Spleen (tissue), 11 donors: ENCODE measurements around the gene ATG16L1. TPM values are rescaled to one million over a fixed set of nuclear protein-coding genes. Genes with fewer than 3 reads are reported as not detected.

Experiments
- DNase-seq: peaks from one replicate; pipeline ENCODE4 v3.0.0-alpha.2; 2020
- H3K27ac ChIP-seq, 8 donors: fragments of 200-600 bp; sonication (generic) in 7 of 8; 1 replicate in 4 of 8; 2 replicates in 4 of 8; pipeline versions ENCODE4 v1.5.0 to v1.8.0; 2016 to 2021; ENCODE audit warnings: inconsistent platforms in 4 of 8, mild to moderate bottlenecking in 4 of 8, moderate library complexity in 1 of 8
- H3K27me3 ChIP-seq, 7 donors: fragments of 200-600 bp; sonication (generic) in 6 of 7; replicated peaks in 1 of 7; 1 replicate in 4 of 7; 2 replicates in 3 of 7; pipeline versions ENCODE4 v1.5.0 to v1.8.0; 2016 to 2021; ENCODE audit warnings: inconsistent platforms in 3 of 7, mild to moderate bottlenecking in 1 of 7
- H3K36me3 ChIP-seq, 6 donors: fragments of 200-600 bp; sonication (generic) in 5 of 6; 1 replicate in 4 of 6; 2 replicates in 2 of 6; pipeline versions ENCODE4 v1.5.0 to v1.8.0; 2016 to 2021; ENCODE audit warnings: inconsistent platforms in 2 of 6
- H3K4me1 ChIP-seq, 6 donors: fragments of 200-600 bp; sonication (generic) in 5 of 6; 1 replicate in 3 of 6; 2 replicates in 3 of 6; pipeline versions ENCODE4 v1.5.0 to v1.8.0; 2016 to 2021; ENCODE audit warnings: inconsistent platforms in 3 of 6
- H3K4me3 ChIP-seq, 8 donors: fragments of 200-600 bp; sonication (generic) in 7 of 8; 1 replicate in 4 of 8; 2 replicates in 4 of 8; pipeline versions ENCODE4 v1.5.0 to v1.8.0; 2016 to 2021; ENCODE audit warnings: inconsistent platforms in 4 of 8, mild to moderate bottlenecking in 4 of 8, moderate library complexity in 2 of 8
- H3K9me3 ChIP-seq, 8 donors: fragments of 200-600 bp; sonication (generic) in 7 of 8; 1 replicate in 4 of 8; 2 replicates in 4 of 8; pipeline versions ENCODE4 v1.5.0 to v1.8.0; 2016 to 2021; ENCODE audit warnings: inconsistent platforms in 4 of 8
- CTCF ChIP-seq, 11 experiments: fragments of 200-600 bp in 7 of 11; fragments of 450-650 bp in 4 of 11; sonication (generic) in 4 of 11; IDR thresholded peaks in 8 of 11; conservative IDR thresholded peaks in 3 of 11; 1 replicate in 7 of 11; 2 replicates in 4 of 11; pipeline versions ENCODE4 v1.4.0 to v1.8.0; 2016 to 2021; ENCODE audit warnings: antibody characterized with exemption in 11 of 11, inconsistent platforms in 4 of 11, mild to moderate bottlenecking in 1 of 11
- POLR2A ChIP-seq, 3 donors: fragments of 450-650 bp; IDR thresholded peaks; one replicate each; pipeline ENCODE4 v1.5.1; 2017; ENCODE audit warnings: antibody characterized with exemption in 3 of 3, mild to moderate bottlenecking in 1 of 3
- POLR2AphosphoS5 ChIP-seq, 3 donors: sonication (generic); formaldehyde crosslinking; IDR thresholded peaks; one replicate each; pipeline ENCODE4 v1.5.1; 2017; ENCODE audit warnings: antibody characterized with exemption in 3 of 3
- WGBS, 5 donors: extraction: QIAGEN DNeasy Blood & Tissue Kit in 3 of 5; methylation state at CpG; one replicate each; pipeline versions ENCODE4 v1.1.5 to v1.1.7; 2013 to 2018; 5-methylcytosine and 5-hydroxymethylcytosine counted together
- intact Hi-C: fragments of 100-400 bp; cut with DNase I; formaldehyde crosslinking; loops from one replicate; pipeline ENCODE4 v1.15.0; 2023; ENCODE audit warnings: low total_unique reads
- polyA plus RNA-seq, 3 donors: library from polyadenylated mRNA; stranded (reverse); fragments of 200-250 nt; gene quantifications; one replicate each; pipeline ENCODE4 v1.2.1, GENCODE V29; 2013
- total RNA-seq, 7 donors: library from RNA; depleted of rRNA in 3 of 7; stranded (reverse); fragments of >200 nt in 3 of 7; fragmentation: NEBNext Ultra II Directional in 4 of 7; extraction: Animal tissue kit (Norgen Biotek cat#: 25700) in 4 of 7; gene quantifications; one replicate each; pipeline versions ENCODE4 v1.1.0 to v1.2.1, GENCODE V29; 2016 to 2021
- donor health status: healthy with polysubstance abuse.
- donor health status: DM: no; HTN: no; CAD: no; lungs with moderate emphysema.
- donor health status: DM: no; HTN: no; CAD: no.
- donor health status: Bipolar disorder and iron deficiency.
- donor health status: healthy.
- donor health status: DM: no; HTN: no; CAD: no.
- donor health status: DM: yes; HTN: yes; CAD: no.

ATG16L1 gene
- total and polyA plus RNA-seq, 10 donors = 12.0 to 45.8 (median 32.3) TPM

GRCh38 chr2:233233618-233234230 lies 17.7 kb upstream of the ATG16L1 start:
- intact Hi-C loops = no loop called here
- H3K36me3 ChIP-seq = no peaks in the 10 kb centered on the region
- no peak for DNase-seq
- H3K27ac ChIP-seq = peak overlapping the region in 2 of 8 donors; percentile 37 to 47
- H3K4me3 ChIP-seq = no peak overlapping the region
- peaks cover 0 to 44% (median 14%) of the 10 kb centered on the region in 6 donors for H3K4me1 ChIP-seq
- H3K27me3 ChIP-seq = no peaks in the 10 kb centered on the region
- TF ChIP-seq CTCF (IDR thresholded peaks at IDR 0.05 in 8 of 11, conservative IDR thresholded peaks at IDR 0.05 in 3 of 11) = no peak
- TF ChIP-seq POLR2A (IDR thresholded peaks at IDR 0.05) = no peak
- H3K9me3 ChIP-seq = no peaks in the 10 kb centered on the region
- WGBS, 5 donors = 35 to 52% (median 40%) methylated on average over 4 of the region's 4 CpGs

GRCh38 chr2:233234264-233234663 lies 17.2 kb upstream of the ATG16L1 start:
- H3K4me1 ChIP-seq = peaks cover 0 to 49% (median 14%) of the 10 kb centered on the region in 6 donors
- intact Hi-C loops = no loop called here
- no peaks in the 10 kb centered on the region for H3K36me3 ChIP-seq
- H3K4me3 ChIP-seq = no peak overlapping the region
- no peaks in the 10 kb centered on the region for H3K9me3 ChIP-seq
- TF ChIP-seq POLR2AphosphoS5 (IDR thresholded peaks at IDR 0.05) = no peak
- TF ChIP-seq POLR2A (IDR thresholded peaks at IDR 0.05) = no peak
- TF ChIP-seq CTCF (IDR thresholded peaks at IDR 0.05 in 8 of 11, conservative IDR thresholded peaks at IDR 0.05 in 3 of 11) = no peak
- H3K27me3 ChIP-seq = no peaks in the 10 kb centered on the region
- H3K27ac ChIP-seq = no peak overlapping the region
- WGBS, 5 donors = 46 to 68% (median 51%) methylated on average over 2 of the region's 2 CpGs
- no peak for DNase-seq

- no peak for TF ChIP-seq CTCF (IDR thresholded peaks at IDR 0.05 in 8 of 11, conservative IDR thresholded peaks at IDR 0.05 in 3 of 11)
- no peak for TF ChIP-seq POLR2AphosphoS5 (IDR thresholded peaks at IDR 0.05)
- TF ChIP-seq POLR2A (IDR thresholded peaks at IDR 0.05) = no peak
- no peak for DNase-seq
- H3K4me1 ChIP-seq = peaks cover 0 to 55% (median 17%) of the 10 kb centered on the region in 6 donors
- H3K27ac ChIP-seq = no peak overlapping the region
- intact Hi-C loops = no loop called here
- no peak overlapping the region for H3K4me3 ChIP-seq
- WGBS, 5 donors = 87 to 98% (median 89%) methylated on average over 3 of the region's 3 CpGs
- H3K9me3 ChIP-seq = no peaks in the 10 kb centered on the region
- H3K36me3 ChIP-seq = no peaks in the 10 kb centered on the region
- H3K27me3 ChIP-seq = no peaks in the 10 kb centered on the region
These were observed 16.5 kb upstream of the ATG16L1 start for GRCh38 chr2:233234996-233235395.

- DNase-seq = no peak
- 74 to 92% (median 79%) methylated on average over 9 of the region's 9 CpGs for WGBS, 5 donors
- H3K27me3 ChIP-seq = no peaks in the 10 kb centered on the region
These were observed 15.5 kb upstream of the ATG16L1 start for GRCh38 chr2:233235977-233236376.

More at GRCh38 chr2:233235977-233236376, 15.5 kb upstream of the ATG16L1 start:
- Histone ChIP-seq H3K4me1 (peaks cover 4 to 58% (median 23%) of the 10 kb centered on the region in 6 donors), H3K9me3 (no peaks in the 10 kb centered on the region), H3K27ac (no peak overlapping the region), H3K36me3 (no peaks in the 10 kb centered on the region), H3K4me3 (no peak overlapping the region)
- TF ChIP-seq POLR2AphosphoS5 (IDR thresholded peaks at IDR 0.05) = no peak
- no peak for TF ChIP-seq POLR2A (IDR thresholded peaks at IDR 0.05)
- no peak for TF ChIP-seq CTCF (IDR thresholded peaks at IDR 0.05 in 8 of 11, conservative IDR thresholded peaks at IDR 0.05 in 3 of 11)
- intact Hi-C loops = no loop called here
